Cardiac fibroblast (primary cell): Measurements from ENCODE around the gene OIT3.
"Not testable (repeated sequence)": the region's sequence is repeated elsewhere in the genome, so short reads cannot be mapped to it uniquely, and the experiment has no call there.

Experiments
- DNase-seq, 2 donors: peaks; one replicate each; pipeline versions ENCODE4 v3.0.0 to v3.0.0-alpha.2; 2010; ENCODE audit warnings: low read depth in 2 of 2
- H3K4me3 ChIP-seq, 2 donors: replicated peaks in 1 of 2; 1 replicate in 1 of 2; 2 replicates in 1 of 2; pipeline ENCODE4 v1.5.1; 2011; ENCODE audit warnings: low read depth in 2 of 2, low read length in 2 of 2, mild to moderate bottlenecking in 2 of 2, moderate library complexity in 1 of 2
- CTCF ChIP-seq: IDR thresholded peaks from one replicate; pipeline ENCODE4 v1.5.1; 2011; ENCODE audit warnings: low read depth, mild to moderate bottlenecking, low read length, inconsistent platforms

OIT3 gene

DNA sequence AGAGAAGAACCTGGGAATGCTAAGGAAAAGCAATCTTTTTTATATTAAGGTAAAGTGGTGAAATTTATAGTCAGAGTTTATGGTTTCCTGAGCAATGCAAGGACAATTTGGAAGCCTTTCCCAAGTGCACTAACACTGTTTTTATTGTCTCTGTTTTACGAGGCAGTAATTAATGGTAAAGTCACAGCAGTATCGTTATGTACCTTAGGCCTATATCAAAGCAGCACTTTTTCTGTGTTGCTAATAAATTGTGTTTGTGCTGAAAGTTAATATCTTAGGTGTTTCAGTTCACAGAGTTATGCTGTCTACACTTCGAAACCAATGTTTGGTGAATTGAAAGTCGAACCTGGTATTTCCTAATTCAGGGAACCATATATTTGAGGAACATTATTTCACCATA, 19.2 kb downstream of the OIT3 start:
- no peak overlapping the region for H3K4me3 ChIP-seq
- no peak for DNase-seq
- no peak for TF ChIP-seq CTCF

DNA sequence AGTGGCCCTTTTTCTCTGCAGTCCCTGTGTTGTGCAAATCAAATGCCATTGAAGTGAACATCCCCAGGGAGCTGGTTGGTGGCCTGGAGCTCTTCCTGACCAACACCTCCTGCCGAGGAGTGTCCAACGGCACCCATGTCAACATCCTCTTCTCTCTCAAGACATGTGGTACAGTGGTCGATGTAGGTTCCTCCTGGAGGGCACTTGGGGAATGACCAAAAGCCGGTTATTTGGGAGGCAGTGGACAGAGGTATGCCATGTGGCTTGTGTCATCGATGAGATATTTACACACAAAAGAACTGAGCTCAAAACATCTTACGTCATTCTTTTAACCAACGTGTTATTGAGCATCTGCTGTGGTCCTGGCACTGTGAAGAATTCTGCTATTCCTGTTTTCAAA, 19.7 kb downstream of the OIT3 start:
- no peak overlapping the region for H3K4me3 ChIP-seq
- TF ChIP-seq CTCF: no peak
- DNase-seq: no peak

GRCh38 chr10:72917201-72917600, 23.7 kb downstream of the OIT3 start:
- DNase-seq: peak; percentile 30 to 36
- not testable (repeated sequence) for H3K4me3 ChIP-seq

DNA sequence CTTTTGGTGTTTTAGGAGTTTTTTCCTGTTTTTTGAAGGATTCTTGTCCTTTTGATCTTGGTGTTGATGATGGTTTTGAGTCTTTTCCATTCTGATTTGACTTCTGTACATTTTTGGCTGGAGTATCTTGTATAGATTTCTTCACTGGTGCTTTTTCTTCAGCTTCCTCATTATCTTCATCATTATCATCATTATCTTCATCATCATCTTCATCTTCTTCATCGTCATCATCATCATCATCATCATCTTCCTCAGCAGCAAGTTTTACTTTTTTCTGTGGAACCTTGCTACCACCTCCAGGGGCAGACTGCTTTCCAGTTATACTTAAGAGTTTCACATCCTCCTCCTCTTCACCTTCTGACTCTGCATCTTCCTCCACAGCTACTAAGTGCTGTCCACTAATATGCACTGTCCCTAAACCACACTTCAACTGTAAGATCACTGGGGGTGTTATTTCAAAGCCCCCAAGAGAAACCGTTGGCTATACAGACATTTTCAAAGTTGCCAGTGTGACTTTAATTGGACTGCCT, 24.3 kb downstream of the OIT3 start:
- not testable (repeated sequence) for DNase-seq, H3K4me3 ChIP-seq

- TF ChIP-seq CTCF: no peak
- no peak overlapping the region for H3K4me3 ChIP-seq
- no peak for DNase-seq
Observed at GRCh38 chr10:72918352-72918751, 24.8 kb downstream of the OIT3 start.

GRCh38 chr10:72921147-72921683, 27.7 kb downstream of the OIT3 start:
- not testable (repeated sequence) for H3K4me3 ChIP-seq, DNase-seq

GRCh38 chr10:72924351-72924750, 30.8 kb downstream of the OIT3 start:
- H3K4me3 ChIP-seq: no peak overlapping the region
- DNase-seq: no peak
- no peak for TF ChIP-seq CTCF

- TF ChIP-seq CTCF: no peak
- H3K4me3 ChIP-seq: no peak overlapping the region
- DNase-seq: no peak
Observed at GRCh38 chr10:72925951-72926465, 32.5 kb downstream of the OIT3 start.
